ENCODE data around the gene CD74. TPM values are rescaled to one million over a fixed set of nuclear protein-coding genes. Genes with fewer than 3 reads are reported as not detected.
"Not testable (repeated sequence)": the region's sequence is repeated elsewhere in the genome, so short reads cannot be mapped to it uniquely, and the experiment has no call there.

CD74 gene
- total RNA-seq, 4 donors from 2014 or later: 287 to 675 (median 493) TPM

DNA sequence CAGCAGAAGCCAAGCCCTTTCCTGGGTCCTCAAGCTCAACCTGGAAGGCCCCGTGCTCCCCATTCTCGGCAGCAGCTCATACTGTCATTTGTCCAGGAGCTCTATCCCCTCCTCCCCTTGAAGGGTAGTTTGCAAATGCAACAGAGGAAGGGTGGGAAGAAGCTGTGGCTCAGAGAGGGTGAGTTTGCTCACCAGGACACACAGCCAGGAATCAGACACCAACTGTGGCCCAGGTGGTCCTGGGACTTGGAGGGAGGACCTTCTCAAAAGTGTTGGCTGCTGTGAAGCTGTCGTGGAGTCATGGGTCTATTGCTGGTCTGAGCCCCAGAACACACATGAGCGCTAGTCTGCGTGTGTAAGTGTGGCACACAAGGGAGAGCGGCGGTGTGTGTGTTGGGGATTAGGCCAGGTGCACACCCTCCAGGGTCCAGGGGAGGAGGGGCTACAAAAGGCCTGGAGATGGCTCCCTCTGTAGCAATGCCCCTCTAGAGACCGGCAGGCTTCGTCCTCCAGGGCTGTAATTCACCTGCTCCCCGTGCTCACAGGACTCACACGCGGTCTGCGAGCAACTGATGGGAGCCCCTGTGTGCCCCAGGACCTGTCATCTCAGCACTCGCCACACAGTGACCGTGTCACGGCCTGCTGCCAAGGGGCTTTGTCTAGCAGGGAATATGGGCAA, 45.0 kb upstream of the CD74 start:
- no peak for TF ChIP-seq POLR2A (IDR thresholded peaks at IDR 0.05)
- TF ChIP-seq, protein P1, sequence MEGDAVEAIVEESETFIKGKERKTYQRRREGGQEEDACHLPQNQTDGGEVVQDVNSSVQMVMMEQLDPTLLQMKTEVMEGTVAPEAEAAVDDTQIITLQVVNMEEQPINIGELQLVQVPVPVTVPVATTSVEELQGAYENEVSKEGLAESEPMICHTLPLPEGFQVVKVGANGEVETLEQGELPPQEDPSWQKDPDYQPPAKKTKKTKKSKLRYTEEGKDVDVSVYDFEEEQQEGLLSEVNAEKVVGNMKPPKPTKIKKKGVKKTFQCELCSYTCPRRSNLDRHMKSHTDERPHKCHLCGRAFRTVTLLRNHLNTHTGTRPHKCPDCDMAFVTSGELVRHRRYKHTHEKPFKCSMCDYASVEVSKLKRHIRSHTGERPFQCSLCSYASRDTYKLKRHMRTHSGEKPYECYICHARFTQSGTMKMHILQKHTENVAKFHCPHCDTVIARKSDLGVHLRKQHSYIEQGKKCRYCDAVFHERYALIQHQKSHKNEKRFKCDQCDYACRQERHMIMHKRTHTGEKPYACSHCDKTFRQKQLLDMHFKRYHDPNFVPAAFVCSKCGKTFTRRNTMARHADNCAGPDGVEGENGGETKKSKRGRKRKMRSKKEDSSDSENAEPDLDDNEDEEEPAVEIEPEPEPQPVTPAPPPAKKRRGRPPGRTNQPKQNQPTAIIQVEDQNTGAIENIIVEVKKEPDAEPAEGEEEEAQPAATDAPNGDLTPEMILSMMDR (IDR thresholded peaks at IDR 0.05): no peak
- no peaks in the 10 kb centered on the region for H3K9me3 ChIP-seq
- no peak for DNase-seq
- peaks cover 0 to 8% of the 10 kb centered on the region in 2 donors for H3K4me1 ChIP-seq
- intact Hi-C loops (cut with DNase I): loop anchor here (2.0 to 5.0 kb wide), 2 partner anchors 87 to 200 kb away; no protein-coding TSS in a partner anchor
- no peaks in the 10 kb centered on the region for H3K36me3 ChIP-seq
- no peak overlapping the region for H3K4me3 ChIP-seq (replicated peaks in 1 of 3)
- no peaks in the 10 kb centered on the region for H3K27me3 ChIP-seq
- WGBS, 2 donors: 86 to 93% methylated on average over 15 to 16 of the region's 16 CpGs
- H3K27ac ChIP-seq: no peak overlapping the region

GRCh38 chr5:150457121-150457520, 44.4 kb upstream of the CD74 start:
- no peak for DNase-seq
- H3K36me3 ChIP-seq: no peaks in the 10 kb centered on the region
- H3K27ac ChIP-seq: no peak overlapping the region
- no peaks in the 10 kb centered on the region for H3K9me3 ChIP-seq
- TF ChIP-seq, protein P1 (IDR thresholded peaks at IDR 0.05): no peak
- TF ChIP-seq POLR2A (IDR thresholded peaks at IDR 0.05): no peak
- H3K4me1 ChIP-seq: peaks cover 0 to 8% of the 10 kb centered on the region in 2 donors
- intact Hi-C loops (cut with DNase I): loop anchor here (5.0 kb wide), 1 partner anchor 200 kb away; no protein-coding TSS in a partner anchor
- WGBS, 2 donors: 49 to 60% methylated on average over 6 of the region's 6 CpGs
- no peak overlapping the region for H3K4me3 ChIP-seq (replicated peaks in 1 of 3)
- no peaks in the 10 kb centered on the region for H3K27me3 ChIP-seq

GRCh38 chr5:150454492-150455229, 42.0 kb upstream of the CD74 start:
- Histone ChIP-seq H3K4me3 (replicated peaks in 1 of 3) (no peak overlapping the region), H3K27me3 (no peaks in the 10 kb centered on the region), H3K36me3 (no peaks in the 10 kb centered on the region), H3K9me3 (no peaks in the 10 kb centered on the region), H3K4me1 (peaks cover 0 to 8% of the 10 kb centered on the region in 2 donors), H3K27ac (no peak overlapping the region)
- intact Hi-C loops (cut with DNase I): loop anchor here (5.0 kb wide), 1 partner anchor 203 kb away; no protein-coding TSS in a partner anchor
- TF ChIP-seq POLR2A (IDR thresholded peaks at IDR 0.05): no peak
- TF ChIP-seq, protein P1 (IDR thresholded peaks at IDR 0.05): no peak
- WGBS, 2 donors: 74 to 82% methylated on average over 9 of the region's 9 CpGs
- no peak for DNase-seq

DNA sequence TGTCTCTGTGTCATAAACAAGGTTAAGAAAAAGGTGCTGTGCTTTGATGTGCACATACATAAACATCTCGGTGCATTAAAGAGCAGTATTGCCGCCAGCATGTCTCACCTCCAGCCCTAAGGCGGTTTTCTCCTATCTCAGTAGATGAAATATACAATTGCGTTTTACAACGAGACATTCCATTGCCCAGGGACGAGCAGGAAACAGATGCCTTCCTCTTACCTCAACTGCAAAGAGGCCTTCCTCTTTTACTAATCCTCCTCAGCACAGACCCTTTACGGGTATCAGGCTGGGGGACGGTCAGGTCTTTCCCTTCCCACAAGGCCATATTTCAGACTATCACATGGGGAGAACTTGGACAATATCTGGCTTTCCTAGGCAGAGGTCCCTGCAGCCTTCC, 41.3 kb upstream of the CD74 start:
- H3K27ac ChIP-seq; intact Hi-C loops (cut with DNase I); DNase-seq; H3K36me3 ChIP-seq; H3K4me1 ChIP-seq; H3K4me3 ChIP-seq (replicated peaks in 1 of 3); H3K27me3 ChIP-seq; H3K9me3 ChIP-seq: not testable (repeated sequence)
- WGBS, 2 donors: 56 to 57% methylated on average over 8 of the region's 8 CpGs

DNA sequence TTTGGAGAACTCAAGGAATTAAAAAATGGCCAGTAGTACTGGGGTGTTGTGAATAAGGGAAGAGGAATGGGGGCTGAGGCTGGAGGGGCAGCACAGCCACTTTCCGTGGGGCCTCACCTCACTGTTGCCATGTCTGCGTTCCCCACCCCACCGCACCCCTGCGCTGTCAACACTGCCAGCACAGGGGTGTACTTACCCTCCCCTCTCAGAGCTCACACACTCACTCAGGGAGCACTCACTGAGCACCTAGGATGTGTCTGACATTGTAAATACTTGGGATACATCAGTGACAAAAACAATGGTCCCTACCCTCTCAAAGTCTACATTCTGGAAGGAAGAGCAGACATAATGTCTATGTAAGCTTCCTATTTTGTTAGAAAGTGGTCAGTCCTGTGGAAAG, 40.2 kb upstream of the CD74 start:
- Histone ChIP-seq H3K27ac (no peak overlapping the region), H3K36me3 (no peaks in the 10 kb centered on the region), H3K27me3 (no peaks in the 10 kb centered on the region), H3K4me1 (peaks cover 6 to 10% of the 10 kb centered on the region in 2 donors), H3K4me3 (replicated peaks in 1 of 3) (no peak overlapping the region), H3K9me3 (no peaks in the 10 kb centered on the region)
- DNase-seq: no peak
- 80 to 88% methylated on average over 4 of the region's 4 CpGs for WGBS, 2 donors
- TF ChIP-seq, protein P1 (IDR thresholded peaks at IDR 0.05): no peak
- no peak for TF ChIP-seq POLR2A (IDR thresholded peaks at IDR 0.05)
- intact Hi-C loops (cut with DNase I): no loop called here

All from thyroid gland (tissue), 4 donors.